ENCODE results near the gene LEPROT. TPM values are rescaled to one million over a fixed set of nuclear protein-coding genes. Genes with fewer than 3 reads are reported as not detected.
"Not testable (repeated sequence)": the region's sequence is repeated elsewhere in the genome, so short reads cannot be mapped to it uniquely, and the experiment has no call there.

Gene LEPROT
- total RNA-seq, 2 donors from 2014 or later: 14.7 to 30.2 TPM

- ATAC-seq: no peak
- DNase-seq: no peak
- Mint-ChIP-seq H3K27ac (no peak overlapping the region), H3K4me3 (no peak overlapping the region), H3K27me3 (no peaks in the 10 kb centered on the region), H3K36me3 (ENCODE audit: low read depth) (peaks cover 4% of the 10 kb centered on the region), H3K4me1 (peaks cover 15% of the 10 kb centered on the region)
- no peaks in the 10 kb centered on the region for H3K9me3 ChIP-seq (ENCODE audit: control insufficient read depth, low read length, poor library complexity, severe bottlenecking)
Observed at GRCh38 chr1:65434255-65434654, 13.8 kb downstream of the LEPROT start.

GRCh38 chr1:65434760-65435159 lies 14.3 kb downstream of the LEPROT start:
- DNase-seq (no peak), ATAC-seq (no peak)
- no peak overlapping the region for H3K27ac Mint-ChIP-seq
- peaks cover 4% of the 10 kb centered on the region for H3K36me3 Mint-ChIP-seq (ENCODE audit: low read depth)
- H3K9me3 ChIP-seq (ENCODE audit: control insufficient read depth, low read length, poor library complexity, severe bottlenecking): no peaks in the 10 kb centered on the region
- H3K4me3 Mint-ChIP-seq: no peak overlapping the region
- no peaks in the 10 kb centered on the region for H3K27me3 Mint-ChIP-seq
- peaks cover 13% of the 10 kb centered on the region for H3K4me1 Mint-ChIP-seq

DNA sequence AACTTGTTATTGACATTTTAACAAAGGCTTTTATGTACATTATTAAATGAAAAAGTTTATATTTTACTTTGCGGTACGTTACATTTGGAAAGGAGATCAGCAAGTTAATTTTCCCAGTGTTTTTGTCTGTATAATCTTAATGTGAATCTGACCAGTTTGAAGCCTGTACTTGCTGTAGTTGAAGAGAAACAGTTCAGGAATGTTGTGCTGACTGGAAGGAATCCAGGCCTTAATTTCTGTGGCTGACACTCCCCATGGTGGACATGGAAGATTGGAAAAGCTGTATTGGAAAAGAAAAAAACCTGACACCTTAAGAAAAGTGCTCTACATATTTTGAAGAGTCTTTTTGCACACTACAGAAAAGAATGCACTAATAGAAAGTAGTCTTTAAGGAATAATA lies 15.5 kb downstream of the LEPROT start:
- Mint-ChIP-seq H3K36me3 (ENCODE audit: low read depth) (no peaks in the 10 kb centered on the region), H3K27me3 (no peaks in the 10 kb centered on the region), H3K4me3 (no peak overlapping the region), H3K27ac (no peak overlapping the region), H3K4me1 (peaks cover 6% of the 10 kb centered on the region)
- DNase-seq: no peak
- no peaks in the 10 kb centered on the region for H3K9me3 ChIP-seq (ENCODE audit: control insufficient read depth, low read length, poor library complexity, severe bottlenecking)
- ATAC-seq: no peak

- H3K27ac Mint-ChIP-seq: no peak overlapping the region
- DNase-seq: no peak
- no peaks in the 10 kb centered on the region for H3K36me3 Mint-ChIP-seq (ENCODE audit: low read depth)
- ATAC-seq: no peak
- no peaks in the 10 kb centered on the region for H3K9me3 ChIP-seq (ENCODE audit: control insufficient read depth, low read length, poor library complexity, severe bottlenecking)
- no peaks in the 10 kb centered on the region for H3K27me3 Mint-ChIP-seq
- H3K4me3 Mint-ChIP-seq: no peak overlapping the region
- peaks cover 5% of the 10 kb centered on the region for H3K4me1 Mint-ChIP-seq
Observed at GRCh38 chr1:65437616-65438015, 17.1 kb downstream of the LEPROT start.

- ATAC-seq (no peak), DNase-seq (no peak)
- no peaks in the 10 kb centered on the region for H3K36me3 Mint-ChIP-seq (ENCODE audit: low read depth)
- peak overlapping the region; percentile 44 for H3K27ac Mint-ChIP-seq
- no peaks in the 10 kb centered on the region for H3K9me3 ChIP-seq (ENCODE audit: control insufficient read depth, low read length, poor library complexity, severe bottlenecking)
- peaks cover 2% of the 10 kb centered on the region for H3K4me1 Mint-ChIP-seq
- no peaks in the 10 kb centered on the region for H3K27me3 Mint-ChIP-seq
- H3K4me3 Mint-ChIP-seq: no peak overlapping the region
Observed at GRCh38 chr1:65440322-65440900, 19.9 kb downstream of the LEPROT start.

- ATAC-seq (no peak), DNase-seq (no peak)
- Mint-ChIP-seq H3K36me3 (ENCODE audit: low read depth) (no peaks in the 10 kb centered on the region), H3K27ac (no peak overlapping the region), H3K4me1 (peaks cover 2% of the 10 kb centered on the region), H3K4me3 (no peak overlapping the region), H3K27me3 (no peaks in the 10 kb centered on the region)
- H3K9me3 ChIP-seq (ENCODE audit: control insufficient read depth, low read length, poor library complexity, severe bottlenecking): no peaks in the 10 kb centered on the region
Observed at GRCh38 chr1:65440915-65441314, 20.4 kb downstream of the LEPROT start.

DNA sequence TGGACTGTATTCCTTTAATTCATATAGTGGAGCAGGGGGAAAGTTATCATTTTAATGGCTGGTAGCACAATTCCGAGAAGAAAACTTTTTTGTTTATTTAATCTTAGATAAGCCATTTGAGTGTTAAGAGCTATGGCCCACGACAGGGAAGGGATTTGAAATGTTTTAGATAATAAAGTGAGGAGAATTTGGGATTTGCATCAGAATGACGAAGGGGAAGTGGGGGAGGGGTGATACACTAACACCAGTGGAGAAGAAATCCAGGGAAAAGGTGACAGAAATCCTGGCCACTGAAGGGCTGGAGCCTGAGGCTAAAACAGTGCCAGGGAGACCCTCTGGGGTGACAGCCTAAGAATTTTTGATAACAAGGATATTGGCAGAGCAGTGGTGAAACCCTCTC lies 21.0 kb downstream of the LEPROT start:
- no peaks in the 10 kb centered on the region for H3K36me3 Mint-ChIP-seq (ENCODE audit: low read depth)

DNA sequence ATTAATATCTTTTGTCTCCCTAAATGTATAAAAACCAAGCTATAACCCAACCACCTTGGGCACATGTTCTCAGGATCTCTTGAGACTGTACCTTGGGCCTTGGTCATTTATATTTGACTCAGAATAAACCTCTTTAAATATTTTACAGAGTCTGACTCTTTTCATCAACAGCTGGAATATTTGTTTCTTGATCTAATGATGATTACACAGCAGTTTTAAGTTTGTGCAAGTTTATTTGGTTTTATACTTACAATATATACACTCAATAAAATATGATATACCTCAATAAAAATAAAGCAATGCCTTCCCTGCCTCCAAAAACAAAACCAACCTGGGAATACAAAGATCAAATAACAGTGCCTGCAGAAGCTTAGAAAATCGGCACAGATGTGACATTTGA lies 22.0 kb downstream of the LEPROT start:
- Mint-ChIP-seq H3K4me3 (no peak overlapping the region), H3K36me3 (ENCODE audit: low read depth) (no peaks in the 10 kb centered on the region), H3K4me1 (peaks cover 4% of the 10 kb centered on the region), H3K27ac (no peak overlapping the region), H3K27me3 (no peaks in the 10 kb centered on the region)
- H3K9me3 ChIP-seq (ENCODE audit: control insufficient read depth, low read length, poor library complexity, severe bottlenecking): no peaks in the 10 kb centered on the region
- DNase-seq (no peak), ATAC-seq (no peak)

More for the DNA sequence above, 21.0 kb downstream of the LEPROT start:
- no peak overlapping the region for H3K27ac Mint-ChIP-seq
- DNase-seq: no peak
- no peaks in the 10 kb centered on the region for H3K27me3 Mint-ChIP-seq
- no peaks in the 10 kb centered on the region for H3K9me3 ChIP-seq (ENCODE audit: control insufficient read depth, low read length, poor library complexity, severe bottlenecking)
- peaks cover 2% of the 10 kb centered on the region for H3K4me1 Mint-ChIP-seq
- no peak for ATAC-seq
- H3K4me3 Mint-ChIP-seq: no peak overlapping the region

DNA sequence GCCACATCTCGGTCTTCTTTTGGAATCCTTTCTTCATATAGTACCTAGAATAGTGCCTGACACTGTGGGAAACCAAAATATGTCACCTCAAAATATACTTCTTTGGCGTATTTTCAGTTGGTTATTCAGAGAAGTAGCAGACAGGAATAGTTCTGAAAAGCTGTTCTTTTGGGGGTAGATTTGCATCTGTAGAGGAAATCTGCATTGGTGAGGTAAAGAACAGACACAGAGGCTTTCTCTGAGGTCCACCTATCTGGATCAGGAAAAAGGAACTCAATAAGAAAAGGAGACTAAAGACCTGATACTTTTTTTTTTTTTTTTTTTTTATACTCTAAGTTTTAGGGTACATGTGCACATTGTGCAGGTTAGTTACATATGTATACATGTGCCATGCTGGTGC lies 23.2 kb downstream of the LEPROT start:
- ATAC-seq (no peak), DNase-seq (no peak)
- no peak overlapping the region for H3K4me3 Mint-ChIP-seq
- H3K36me3 Mint-ChIP-seq (ENCODE audit: low read depth): no peaks in the 10 kb centered on the region
- no peaks in the 10 kb centered on the region for H3K27me3 Mint-ChIP-seq
- no peak overlapping the region for H3K27ac Mint-ChIP-seq
- H3K4me1 Mint-ChIP-seq: peaks cover 4% of the 10 kb centered on the region
- H3K9me3 ChIP-seq (ENCODE audit: control insufficient read depth, low read length, poor library complexity, severe bottlenecking): no peaks in the 10 kb centered on the region

GRCh38 chr1:65444128-65444640 lies 23.7 kb downstream of the LEPROT start:
- ATAC-seq (no peak), DNase-seq (no peak)
- Mint-ChIP-seq H3K4me3 (no peak overlapping the region), H3K27me3 (no peaks in the 10 kb centered on the region), H3K4me1 (peaks cover 4% of the 10 kb centered on the region), H3K36me3 (ENCODE audit: low read depth) (no peaks in the 10 kb centered on the region), H3K27ac (no peak overlapping the region)
- no peaks in the 10 kb centered on the region for H3K9me3 ChIP-seq (ENCODE audit: control insufficient read depth, low read length, poor library complexity, severe bottlenecking)

GRCh38 chr1:65445837-65446236 lies 25.4 kb downstream of the LEPROT start:
- H3K27me3 Mint-ChIP-seq: no peaks in the 10 kb centered on the region
- no peaks in the 10 kb centered on the region for H3K9me3 ChIP-seq (ENCODE audit: control insufficient read depth, low read length, poor library complexity, severe bottlenecking)
- H3K27ac Mint-ChIP-seq: no peak overlapping the region
- DNase-seq (no peak), ATAC-seq (no peak)
- peaks cover 2% of the 10 kb centered on the region for H3K4me1 Mint-ChIP-seq
- H3K4me3 Mint-ChIP-seq: no peak overlapping the region
- no peaks in the 10 kb centered on the region for H3K36me3 Mint-ChIP-seq (ENCODE audit: low read depth)

DNA sequence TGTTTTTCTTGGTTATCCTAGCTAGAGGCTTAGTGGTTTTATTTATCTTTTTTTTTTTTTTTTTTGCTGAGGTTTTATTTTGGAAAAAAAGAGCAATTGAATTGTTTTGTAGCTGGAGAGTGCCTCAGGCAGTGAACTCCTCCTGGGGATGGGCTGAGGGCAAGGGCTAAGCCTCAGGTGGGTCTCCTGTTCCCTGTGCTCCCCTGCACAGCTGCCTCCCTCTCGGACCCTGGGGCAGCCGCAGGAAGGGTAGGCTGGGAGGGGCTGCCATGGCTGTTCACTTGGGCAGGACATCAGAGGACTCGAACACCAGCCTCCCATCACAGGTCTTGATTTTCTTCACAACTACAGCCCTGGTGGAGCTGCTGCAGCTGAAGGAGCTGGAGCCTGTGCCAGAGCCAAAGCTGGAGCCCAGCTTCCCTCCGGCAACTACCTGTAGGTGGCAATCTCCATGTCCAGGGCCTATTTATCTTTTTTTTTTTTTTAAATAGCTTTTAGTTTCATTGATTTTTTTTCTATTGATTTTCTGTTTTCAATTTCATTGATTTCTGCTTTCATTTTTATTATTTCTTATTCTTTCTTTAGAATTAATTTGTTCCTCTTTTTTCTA lies 28.9 kb downstream of the LEPROT start:
- no peaks in the 10 kb centered on the region for H3K9me3 ChIP-seq (ENCODE audit: control insufficient read depth, low read length, poor library complexity, severe bottlenecking)
- no peaks in the 10 kb centered on the region for H3K27me3 Mint-ChIP-seq
- DNase-seq (no peak), ATAC-seq (no peak)
- peaks cover 2% of the 10 kb centered on the region for H3K4me1 Mint-ChIP-seq
- H3K27ac Mint-ChIP-seq: no peak overlapping the region
- peaks cover 3% of the 10 kb centered on the region for H3K36me3 Mint-ChIP-seq (ENCODE audit: low read depth)
- no peak overlapping the region for H3K4me3 Mint-ChIP-seq

DNA sequence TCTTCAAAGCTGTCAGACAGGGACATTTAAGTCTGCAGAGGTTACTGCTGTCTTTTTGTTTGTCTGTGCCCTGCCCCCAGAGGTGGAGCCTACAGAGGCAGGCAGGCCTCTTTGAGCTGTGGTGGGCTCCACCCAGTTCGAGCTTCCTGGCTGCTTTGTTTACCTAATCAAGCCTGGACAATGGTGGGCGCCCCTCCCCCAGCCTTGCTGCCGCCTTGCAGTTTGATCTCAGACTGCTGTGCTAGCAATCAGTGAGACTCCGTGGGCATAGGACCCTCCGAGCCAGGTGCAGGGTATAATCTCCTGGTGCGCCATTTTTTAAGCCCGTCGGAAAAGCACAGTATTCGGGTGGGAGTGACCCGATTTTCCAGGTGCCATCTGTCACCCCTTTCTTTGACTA lies 35.2 kb downstream of the LEPROT start:
- H3K27me3 Mint-ChIP-seq; H3K27ac Mint-ChIP-seq; H3K4me3 Mint-ChIP-seq; H3K9me3 ChIP-seq (ENCODE audit: control insufficient read depth, low read length, poor library complexity, severe bottlenecking); DNase-seq; H3K36me3 Mint-ChIP-seq (ENCODE audit: low read depth); ATAC-seq: not testable (repeated sequence)
- H3K4me1 Mint-ChIP-seq: peaks cover 15% of the 10 kb centered on the region

GRCh38 chr1:65456481-65456880 lies 36.0 kb downstream of the LEPROT start:
- DNase-seq (no peak), ATAC-seq (no peak)
- no peaks in the 10 kb centered on the region for H3K27me3 Mint-ChIP-seq
- no peak overlapping the region for H3K27ac Mint-ChIP-seq
- no peak overlapping the region for H3K4me3 Mint-ChIP-seq
- peaks cover 5% of the 10 kb centered on the region for H3K36me3 Mint-ChIP-seq (ENCODE audit: low read depth)
- no peaks in the 10 kb centered on the region for H3K9me3 ChIP-seq (ENCODE audit: control insufficient read depth, low read length, poor library complexity, severe bottlenecking)
- H3K4me1 Mint-ChIP-seq: peaks cover 15% of the 10 kb centered on the region

All from T-helper 17 cell (primary cell).